BLaER1 treated with 17β-estradiol and CSF1 and Interleukin-3, amounts not matched to agents 10 nM and 100 nM (cell line): ENCODE measurements around the gene LRRC27.
"Not testable (repeated sequence)": the region's sequence is repeated elsewhere in the genome, so short reads cannot be mapped to it uniquely, and the experiment has no call there.

Experiments used
- H3K27ac ChIP-seq, 11 experiments: shearing (Covaris generic); formaldehyde crosslinking; 2 replicates each; pipeline ENCODE4 v1.8.1; 2022
- H3K27me3 ChIP-seq, 11 experiments: shearing (Covaris generic); formaldehyde crosslinking; 2 replicates each; pipeline ENCODE4 v1.8.1; 2022
- H3K36me3 ChIP-seq, 11 experiments: shearing (Covaris generic); formaldehyde crosslinking; 2 replicates each; pipeline ENCODE4 v1.8.1; 2022
- H3K4me1 ChIP-seq, 10 experiments: shearing (Covaris generic); formaldehyde crosslinking; 2 replicates each; pipeline ENCODE4 v1.8.1; 2022
- H3K4me2 ChIP-seq, 11 experiments: shearing (Covaris generic); formaldehyde crosslinking; 2 replicates each; pipeline ENCODE4 v1.8.1; 2022
- H3K4me3 ChIP-seq, 10 experiments: shearing (Covaris generic); formaldehyde crosslinking; 2 replicates each; pipeline ENCODE4 v1.8.1; 2022
- H3K9ac ChIP-seq, 11 experiments: shearing (Covaris generic); formaldehyde crosslinking; 2 replicates each; pipeline ENCODE4 v1.8.1; 2022
- H3K9me3 ChIP-seq, 11 experiments: shearing (Covaris generic); formaldehyde crosslinking; replicated peaks in 1 of 11; 2 replicates each; pipeline ENCODE4 v1.8.1; 2022
- H4K20me1 ChIP-seq, 11 experiments: shearing (Covaris generic); formaldehyde crosslinking; 2 replicates each; pipeline ENCODE4 v1.8.1; 2022
- Cebpa-rat ChIP-seq, 11 experiments: shearing (Covaris generic); IDR thresholded peaks; 2 replicates each; pipeline ENCODE4 v1.8.1; 2022

The LRRC27 gene

GRCh38 chr10:132351611-132352010 is 19.6 kb downstream of the LRRC27 start:
- Histone ChIP-seq H3K4me1 (peaks cover 0 to 28% (median 12%) of the 10 kb centered on the region in 10 experiments; a peak in 13 of 20 replicates), H3K27me3 (no peaks in the 10 kb centered on the region), H4K20me1 (peaks cover 0 to 30% (median 0%) of the 10 kb centered on the region in 11 experiments; a peak in 8 of 22 replicates), H3K9ac (no peak overlapping the region), H3K27ac (no peak overlapping the region), H3K9me3 (no peaks in the 10 kb centered on the region), H3K4me2 (no peak overlapping the region), H3K36me3 (peaks cover 0 to 16% (median 0%) of the 10 kb centered on the region in 11 experiments; a peak in 6 of 22 replicates), H3K4me3 (no peak overlapping the region)
- no peak for TF ChIP-seq Cebpa-rat (IDR thresholded peaks at IDR 0.05)

- Histone ChIP-seq H3K36me3 (peaks cover 0 to 16% (median 0%) of the 10 kb centered on the region in 11 experiments; a peak in 6 of 22 replicates), H3K4me2 (peak overlapping the region in 3 of 11 experiments; percentile 2 to 7 (median 6); a peak in 2 of 22 replicates), H3K9ac (0 out of 22 replicates have a peak overlapping the region, but pooled peaks of 1 of the 11 experiments have one; percentile 23), H3K4me1 (peaks cover 0 to 23% (median 12%) of the 10 kb centered on the region in 10 experiments; a peak in 13 of 20 replicates), H4K20me1 (peaks cover 0 to 30% (median 0%) of the 10 kb centered on the region in 11 experiments; a peak in 8 of 22 replicates)
- not testable (repeated sequence) for H3K9me3 ChIP-seq, H3K4me3 ChIP-seq, H3K27me3 ChIP-seq, H3K27ac ChIP-seq
These were observed 20.7 kb downstream of the LRRC27 start for GRCh38 chr10:132352462-132353308.

GRCh38 chr10:132353456-132354355 is 21.7 kb downstream of the LRRC27 start:
- H4K20me1 ChIP-seq = peaks cover 0 to 30% (median 0%) of the 10 kb centered on the region in 11 experiments; a peak in 8 of 22 replicates
- H3K9ac ChIP-seq = peak overlapping the region in 1 of 11 experiments; percentile 23; a peak in 1 of 22 replicates
- no peaks in the 10 kb centered on the region for H3K9me3 ChIP-seq
- H3K4me1 ChIP-seq = peaks cover 0 to 23% (median 12%) of the 10 kb centered on the region in 10 experiments; a peak in 13 of 20 replicates
- TF ChIP-seq Cebpa-rat (IDR thresholded peaks at IDR 0.05) = no peak
- no peaks in the 10 kb centered on the region for H3K27me3 ChIP-seq
- H3K36me3 ChIP-seq = peaks cover 0 to 11% (median 0%) of the 10 kb centered on the region in 11 experiments; a peak in 5 of 22 replicates
- no peak overlapping the region for H3K4me3 ChIP-seq
- peak overlapping the region in 2 of 11 experiments; percentile 8 to 12; a peak in 2 of 22 replicates for H3K4me2 ChIP-seq
- H3K27ac ChIP-seq = no peak overlapping the region

- TF ChIP-seq Cebpa-rat (IDR thresholded peaks at IDR 0.05) = no peak
- Histone ChIP-seq H3K27me3 (no peaks in the 10 kb centered on the region), H3K4me2 (peak overlapping the region in 1 of 11 experiments; percentile 32; a peak in 1 of 22 replicates), H3K9me3 (no peaks in the 10 kb centered on the region), H3K27ac (no peak overlapping the region), H3K4me3 (no peak overlapping the region), H3K36me3 (peaks cover 0 to 3% (median 0%) of the 10 kb centered on the region in 11 experiments; a peak in 1 of 22 replicates), H3K4me1 (peaks cover 0 to 23% (median 12%) of the 10 kb centered on the region in 10 experiments; a peak in 13 of 20 replicates), H4K20me1 (peaks cover 0 to 30% (median 0%) of the 10 kb centered on the region in 11 experiments; a peak in 8 of 22 replicates), H3K9ac (no peak overlapping the region)
These were observed 22.5 kb downstream of the LRRC27 start for GRCh38 chr10:132354356-132355094.

- no peak overlapping the region for H3K27ac ChIP-seq
- TF ChIP-seq Cebpa-rat (IDR thresholded peaks at IDR 0.05) = no peak
These were observed 23.3 kb downstream of the LRRC27 start for GRCh38 chr10:132355297-132355696.

GRCh38 chr10:132355754-132356153 is 23.8 kb downstream of the LRRC27 start:
- H3K4me2 ChIP-seq = peak overlapping the region in 3 of 11 experiments; percentile 3 to 58 (median 46); a peak in 3 of 22 replicates
- H3K9ac ChIP-seq = no peak overlapping the region
- no peak for TF ChIP-seq Cebpa-rat (IDR thresholded peaks at IDR 0.05)
- no peak overlapping the region for H3K4me3 ChIP-seq
- H3K27ac ChIP-seq = no peak overlapping the region
- no peaks in the 10 kb centered on the region; a peak in 1 of 22 replicates for H3K36me3 ChIP-seq
- no peaks in the 10 kb centered on the region for H3K27me3 ChIP-seq
- no peaks in the 10 kb centered on the region for H3K9me3 ChIP-seq
- peaks cover 0 to 27% (median 0%) of the 10 kb centered on the region in 11 experiments; a peak in 8 of 22 replicates for H4K20me1 ChIP-seq
- peaks cover 0 to 23% (median 12%) of the 10 kb centered on the region in 10 experiments; a peak in 13 of 20 replicates for H3K4me1 ChIP-seq

More at GRCh38 chr10:132355297-132355696, 23.3 kb downstream of the LRRC27 start:
- Histone ChIP-seq H3K4me1 (peaks cover 0 to 23% (median 12%) of the 10 kb centered on the region in 10 experiments; a peak in 13 of 20 replicates), H3K9me3 (no peaks in the 10 kb centered on the region), H3K9ac (no peak overlapping the region), H3K4me2 (peak overlapping the region in 4 of 11 experiments; percentile 3 to 58 (median 28); a peak in 3 of 22 replicates), H3K36me3 (no peaks in the 10 kb centered on the region; a peak in 1 of 22 replicates), H4K20me1 (peaks cover 0 to 29% (median 0%) of the 10 kb centered on the region in 11 experiments; a peak in 8 of 22 replicates), H3K4me3 (no peak overlapping the region), H3K27me3 (no peaks in the 10 kb centered on the region)

- Histone ChIP-seq H3K9me3 (no peaks in the 10 kb centered on the region), H4K20me1 (peaks cover 0 to 24% (median 0%) of the 10 kb centered on the region in 11 experiments; a peak in 7 of 22 replicates), H3K36me3 (no peaks in the 10 kb centered on the region; a peak in 1 of 22 replicates), H3K4me1 (peaks cover 0 to 23% (median 12%) of the 10 kb centered on the region in 10 experiments; a peak in 13 of 20 replicates), H3K4me3 (no peak overlapping the region), H3K27ac (no peak overlapping the region), H3K27me3 (no peaks in the 10 kb centered on the region), H3K4me2 (no peak overlapping the region), H3K9ac (no peak overlapping the region)
- TF ChIP-seq Cebpa-rat (IDR thresholded peaks at IDR 0.05) = no peak
These were observed 24.7 kb downstream of the LRRC27 start for GRCh38 chr10:132356621-132357195.
